HEK293 (cell line): Measurements from ENCODE around the gene GTF2IRD1.
A peak's percentile ranks its signal among the peaks of the same experiment; 100 is the strongest.
"Not testable (repeated sequence)": the region's sequence is repeated elsewhere in the genome, so short reads cannot be mapped to it uniquely, and the experiment has no call there.

Source experiments
- CTCF ChIA-PET: fragments of 350-600 bp; formaldehyde crosslinking; extraction: SDS; loops from one replicate; lab custom pipeline; 2021; ENCODE audit warnings: antibody characterized with exemption; lab: Yijun Ruan, JAX
- POLR2A ChIA-PET: fragments of 300-600 bp; formaldehyde crosslinking; extraction: SDS; loops from one replicate; lab custom pipeline; 2020; ENCODE audit warnings: antibody characterized with exemption, inconsistent platforms; lab: Yijun Ruan, JAX
- H3K27ac ChIP-seq: fragments of 200-500 bp; sonication (Bioruptor generic); 2 replicates; pipeline ENCODE4 v1.5.1; 2014; ENCODE audit warnings: low read depth, low read length, control low read depth, inconsistent platforms; ENCODE audit errors: extremely low read depth
- H3K36me3 ChIP-seq, 2 experiments: fragments of 200-500 bp in 1 of 2; sonication (Bioruptor generic) in 1 of 2; 1 replicate in 1 of 2; 2 replicates in 1 of 2; pipeline ENCODE4 v1.5.1; 2014 to 2017; ENCODE audit warnings: inconsistent platforms in 2 of 2, low read length in 2 of 2; ENCODE audit not compliant: control insufficient read depth in 2 of 2, insufficient read depth in 1 of 2
- H3K4me1 ChIP-seq: fragments of 200-500 bp; sonication (Bioruptor generic); 2 replicates; pipeline ENCODE4 v1.5.1; 2014; ENCODE audit warnings: mild to moderate bottlenecking, low read length, inconsistent platforms; ENCODE audit not compliant: control insufficient read depth, insufficient read depth
- H3K4me3 ChIP-seq: 2 replicates; pipeline ENCODE4 v1.5.1; 2011; ENCODE audit warnings: low read depth, mild to moderate bottlenecking, control low read depth, low read length, moderate library complexity
- H3K9me3 ChIP-seq: fragments of 200-500 bp; sonication (Bioruptor generic); 2 replicates; pipeline ENCODE4 v1.5.1; 2014; ENCODE audit warnings: low read depth, low read length, inconsistent platforms; ENCODE audit not compliant: control insufficient read depth, insufficient read depth
- BCL11A ChIP-seq: fragments of 450-650 bp; formaldehyde crosslinking; IDR thresholded peaks from 2 replicates; pipeline ENCODE4 v1.5.1; 2016; ENCODE audit warnings: low read depth, missing biosample characterization, missing genetic modification characterization
- EGR2 ChIP-seq: fragments of 450-650 bp; formaldehyde crosslinking; IDR thresholded peaks from 2 replicates; pipeline ENCODE4 v1.5.1; 2016; ENCODE audit warnings: low read depth, missing biosample characterization, missing genetic modification characterization
- PRDM2 ChIP-seq: fragments of 450-650 bp; formaldehyde crosslinking; IDR thresholded peaks from 2 replicates; pipeline ENCODE4 v1.5.1; 2016; ENCODE audit warnings: missing biosample characterization, missing genetic modification characterization, borderline replicate concordance
- WT1 ChIP-seq: fragments of 450-650 bp; formaldehyde crosslinking; IDR thresholded peaks from 2 replicates; pipeline ENCODE4 v1.5.1; 2016; ENCODE audit warnings: missing biosample characterization, missing genetic modification characterization
- YY1 ChIP-seq: fragments of 450-650 bp; formaldehyde crosslinking; IDR thresholded peaks from 2 replicates; pipeline ENCODE4 v1.5.1; 2018; ENCODE audit warnings: missing biosample characterization, missing genetic modification characterization
- ZFHX2 ChIP-seq: fragments of 450-650 bp; formaldehyde crosslinking; conservative IDR thresholded peaks from 2 replicates; pipeline ENCODE4 v1.5.1; 2016; ENCODE audit warnings: missing biosample characterization, missing genetic modification characterization
- ZFP3 ChIP-seq: fragments of 450-650 bp; formaldehyde crosslinking; IDR thresholded peaks from 2 replicates; pipeline ENCODE4 v1.5.1; 2016; ENCODE audit warnings: low read depth, missing biosample characterization, missing genetic modification characterization
- ZNF121 ChIP-seq: fragments of 450-650 bp; formaldehyde crosslinking; IDR thresholded peaks from 2 replicates; pipeline ENCODE4 v1.5.1; 2016; ENCODE audit warnings: missing biosample characterization, missing genetic modification characterization
- ZNF133 ChIP-seq: fragments of 450-650 bp; formaldehyde crosslinking; IDR thresholded peaks from 2 replicates; pipeline ENCODE4 v1.5.1; 2016; ENCODE audit warnings: missing biosample characterization, missing genetic modification characterization
- ZNF157 ChIP-seq: fragments of 450-650 bp; formaldehyde crosslinking; IDR thresholded peaks from 2 replicates; pipeline ENCODE4 v1.5.1; 2016; ENCODE audit warnings: missing biosample characterization, missing genetic modification characterization
- ZNF18 ChIP-seq: fragments of 450-650 bp; formaldehyde crosslinking; IDR thresholded peaks from 2 replicates; pipeline ENCODE4 v1.5.1; 2016; ENCODE audit warnings: missing biosample characterization, missing genetic modification characterization
- ZNF19 ChIP-seq: fragments of 450-650 bp; formaldehyde crosslinking; IDR thresholded peaks from 2 replicates; pipeline ENCODE4; 2016; ENCODE audit warnings: missing biosample characterization, missing genetic modification characterization, low read depth
- ZNF211 ChIP-seq: fragments of 450-650 bp; formaldehyde crosslinking; IDR thresholded peaks from 2 replicates; pipeline ENCODE4 v1.5.1; 2016; ENCODE audit warnings: low read depth, missing biosample characterization, missing genetic modification characterization
- ZNF239 ChIP-seq: fragments of 450-650 bp; formaldehyde crosslinking; IDR thresholded peaks from 2 replicates; pipeline ENCODE4 v1.5.1; 2016; ENCODE audit warnings: missing biosample characterization, missing genetic modification characterization
- ZNF24 ChIP-seq: fragments of 450-650 bp; formaldehyde crosslinking; IDR thresholded peaks from 2 replicates; pipeline ENCODE4 v1.5.1; 2016; ENCODE audit warnings: missing biosample characterization, missing genetic modification characterization
- ZNF292 ChIP-seq: fragments of 450-650 bp; formaldehyde crosslinking; IDR thresholded peaks from 2 replicates; pipeline ENCODE4 v1.5.1; 2016; ENCODE audit warnings: low read depth, missing biosample characterization, missing genetic modification characterization, borderline replicate concordance
- ZNF366 ChIP-seq: fragments of 450-650 bp; formaldehyde crosslinking; conservative IDR thresholded peaks from 2 replicates; pipeline ENCODE4 v1.5.1; 2016; ENCODE audit warnings: missing biosample characterization, missing genetic modification characterization
- ZNF37A ChIP-seq: fragments of 450-650 bp; IDR thresholded peaks from 2 replicates; pipeline ENCODE4 v1.5.1; 2018; ENCODE audit warnings: missing biosample characterization, missing genetic modification characterization
- ZNF394 ChIP-seq: fragments of 450-650 bp; formaldehyde crosslinking; IDR thresholded peaks from 2 replicates; pipeline ENCODE4 v1.5.1; 2016; ENCODE audit warnings: missing biosample characterization, missing genetic modification characterization, mild to moderate bottlenecking, moderate library complexity, borderline replicate concordance
- ZNF473 ChIP-seq: fragments of 450-650 bp; formaldehyde crosslinking; IDR thresholded peaks from 2 replicates; pipeline ENCODE4 v1.5.1; 2017; ENCODE audit warnings: missing biosample characterization, missing genetic modification characterization
- ZNF580 ChIP-seq: fragments of 450-650 bp; formaldehyde crosslinking; IDR thresholded peaks from 2 replicates; pipeline ENCODE4 v1.5.1; 2016; ENCODE audit warnings: missing biosample characterization, missing genetic modification characterization
- ZNF596 ChIP-seq: fragments of 450-650 bp; IDR thresholded peaks from 2 replicates; pipeline ENCODE4 v1.5.0; 2018; ENCODE audit warnings: missing biosample characterization, mild to moderate bottlenecking, missing genetic modification characterization, moderate library complexity
- ZNF610 ChIP-seq: fragments of 450-650 bp; formaldehyde crosslinking; IDR thresholded peaks from 2 replicates; pipeline ENCODE4 v1.5.1; 2016; ENCODE audit warnings: missing biosample characterization, missing genetic modification characterization, borderline replicate concordance
- ZNF654 ChIP-seq: fragments of 450-650 bp; formaldehyde crosslinking; IDR thresholded peaks from 2 replicates; pipeline ENCODE4 v1.5.1; 2016; ENCODE audit warnings: low read depth, missing biosample characterization, missing genetic modification characterization

Gene GTF2IRD1

DNA sequence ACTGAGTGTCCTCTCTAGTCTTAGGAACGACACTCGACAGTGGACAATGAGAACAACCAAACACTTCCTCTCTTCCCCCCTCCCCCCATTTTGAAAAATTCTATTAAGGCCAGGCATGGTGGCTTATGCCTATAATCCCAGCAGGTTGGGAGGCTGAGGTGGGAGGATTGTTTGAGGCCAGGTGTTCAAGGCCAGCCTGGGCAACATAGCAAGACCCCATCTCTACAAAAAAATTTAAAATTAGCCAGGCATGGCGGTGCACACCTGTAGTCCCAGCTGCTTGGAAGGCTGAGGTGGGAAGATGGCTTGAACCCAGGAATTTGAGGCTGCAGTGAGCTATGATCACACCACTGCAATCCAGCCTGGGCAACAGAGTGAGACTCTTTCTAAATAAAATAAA is 43.1 kb downstream of the GTF2IRD1 start:
- POLR2A ChIA-PET, CTCF ChIA-PET, H3K9me3 ChIP-seq: not testable (repeated sequence)
- peak; percentile 93 for TF ChIP-seq ZNF121 (tag by site-specific recombination)
- TF ChIP-seq, all 188 proteins: peak for 1; not testable (repeated sequence) for 187
- not testable (repeated sequence) for H3K27ac ChIP-seq, H3K36me3 ChIP-seq, H3K4me1 ChIP-seq, H3K4me3 ChIP-seq

DNA sequence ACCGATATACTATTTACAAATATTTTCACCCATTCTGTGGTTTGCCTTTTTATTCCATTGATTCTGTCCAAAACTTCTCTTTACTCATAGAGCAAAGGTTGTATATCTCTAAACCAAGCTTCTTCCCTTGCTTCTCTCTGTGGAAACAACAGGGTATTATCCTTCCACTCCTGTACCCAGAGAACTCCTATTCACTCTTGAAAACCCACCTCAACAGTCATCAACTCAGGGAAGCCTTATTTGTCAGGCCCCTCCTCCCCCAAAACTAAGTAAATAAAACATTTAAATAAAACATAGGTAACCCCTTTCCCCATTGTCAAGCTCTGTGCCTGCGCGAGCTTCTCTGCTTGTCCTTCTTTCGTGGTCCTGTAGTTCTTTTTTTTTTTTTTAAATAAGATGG is 44.6 kb downstream of the GTF2IRD1 start:
- ChIA-PET CTCF (no interaction called here), POLR2A (interaction anchor here (0.6 kb wide), 1 partner anchor 62 kb away, joined by 4 read pairs; no protein-coding TSS in a partner anchor)
- H3K4me3 ChIP-seq, result no peak overlapping the region
- H3K4me1 ChIP-seq, result no peaks in the 10 kb centered on the region
- TF ChIP-seq ZFP3 (tag by site-specific recombination), result peak; percentile 57; the same call in 1 of the 2 replicates
- no peak for TF ChIP-seq ZNF654
- no peaks in the 10 kb centered on the region for H3K9me3 ChIP-seq
- no peak overlapping the region for H3K27ac ChIP-seq
- H3K36me3 ChIP-seq, result peaks cover 0 to 7% of the 10 kb centered on the region in 2 experiments; a peak in 2 of 3 replicates

- no peaks in the 10 kb centered on the region for H3K9me3 ChIP-seq
- H3K4me1 ChIP-seq, result no peaks in the 10 kb centered on the region
- H3K27ac ChIP-seq, result no peak overlapping the region
- H3K36me3 ChIP-seq, result peaks cover 0 to 7% of the 10 kb centered on the region in 2 experiments; a peak in 2 of 3 replicates
- H3K4me3 ChIP-seq, result no peak overlapping the region
- ChIA-PET POLR2A (no interaction called here), CTCF (no interaction called here)
- TF ChIP-seq ZNF18 (tag by site-specific recombination) (no peak), ZNF37A (tag by site-specific recombination) (no peak), ZNF24 (tag by site-specific recombination) (peak; percentile 94), ZNF19 (no peak), ZNF239 (tag by site-specific recombination) (no peak), WT1 (no peak), YY1 (tag by site-specific recombination) (no peak), ZFHX2 (tag by site-specific recombination) (peak; percentile 57; the same call in 1 of the 2 replicates), ZNF580 (tag by site-specific recombination) (peak; percentile 13; the same call in 1 of the 2 replicates), EGR2 (tag by site-specific recombination) (peak; percentile 79), ZNF157 (no peak), ZNF292 (tag by site-specific recombination) (no peak), PRDM2 (no peak), ZNF596 (no peak), ZNF394 (no peak), ZNF366 (tag by site-specific recombination) (peak; percentile 85), ZNF610 (tag by site-specific recombination) (no peak), ZNF473 (no peak), ZNF133 (no peak), ZNF211 (tag by site-specific recombination) (no peak), BCL11A (tag by site-specific recombination) (no peak)
Observed at GRCh38 chr7:74498996-74499834, 45.5 kb downstream of the GTF2IRD1 start.
